Cardiac fibroblast (primary cell): ENCODE measurements around the gene DRICH1.
A peak's percentile ranks its signal among the peaks of the same experiment; 100 is the strongest.

Experiments used
- DNase-seq, 2 donors: peaks; one replicate each; pipeline versions ENCODE4 v3.0.0 to v3.0.0-alpha.2; 2010; ENCODE audit warnings: low read depth in 2 of 2
- H3K4me3 ChIP-seq, 2 donors: replicated peaks in 1 of 2; 1 replicate in 1 of 2; 2 replicates in 1 of 2; pipeline ENCODE4 v1.5.1; 2011; ENCODE audit warnings: low read depth in 2 of 2, low read length in 2 of 2, mild to moderate bottlenecking in 2 of 2, moderate library complexity in 1 of 2
- TF ChIP-seq, protein P1 (sequence below): IDR thresholded peaks from one replicate; pipeline ENCODE4 v1.5.1; 2011; ENCODE audit warnings: low read depth, mild to moderate bottlenecking, low read length, inconsistent platforms

The DRICH1 gene

DNA sequence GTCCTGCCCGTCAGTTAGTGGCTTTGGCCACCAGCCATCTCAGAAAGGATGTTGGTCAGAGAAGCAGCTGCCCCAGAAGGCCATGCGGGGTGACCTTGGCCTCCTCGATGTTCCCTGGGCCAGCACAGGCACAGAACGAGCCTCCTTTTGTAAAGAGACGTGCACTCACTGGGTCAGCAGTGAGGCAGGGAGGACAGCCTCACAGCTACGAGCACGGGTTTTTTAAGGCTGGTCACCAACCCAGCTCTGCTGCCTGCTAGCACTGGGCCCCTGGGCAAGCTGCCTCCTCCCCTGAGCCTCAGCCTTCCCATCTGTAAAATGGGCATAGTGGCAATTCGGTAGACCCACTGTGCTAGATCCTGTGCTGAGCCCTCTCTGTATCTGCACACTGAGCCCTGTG lies 62.8 kb downstream of the DRICH1 start:
- TF ChIP-seq, protein P1, sequence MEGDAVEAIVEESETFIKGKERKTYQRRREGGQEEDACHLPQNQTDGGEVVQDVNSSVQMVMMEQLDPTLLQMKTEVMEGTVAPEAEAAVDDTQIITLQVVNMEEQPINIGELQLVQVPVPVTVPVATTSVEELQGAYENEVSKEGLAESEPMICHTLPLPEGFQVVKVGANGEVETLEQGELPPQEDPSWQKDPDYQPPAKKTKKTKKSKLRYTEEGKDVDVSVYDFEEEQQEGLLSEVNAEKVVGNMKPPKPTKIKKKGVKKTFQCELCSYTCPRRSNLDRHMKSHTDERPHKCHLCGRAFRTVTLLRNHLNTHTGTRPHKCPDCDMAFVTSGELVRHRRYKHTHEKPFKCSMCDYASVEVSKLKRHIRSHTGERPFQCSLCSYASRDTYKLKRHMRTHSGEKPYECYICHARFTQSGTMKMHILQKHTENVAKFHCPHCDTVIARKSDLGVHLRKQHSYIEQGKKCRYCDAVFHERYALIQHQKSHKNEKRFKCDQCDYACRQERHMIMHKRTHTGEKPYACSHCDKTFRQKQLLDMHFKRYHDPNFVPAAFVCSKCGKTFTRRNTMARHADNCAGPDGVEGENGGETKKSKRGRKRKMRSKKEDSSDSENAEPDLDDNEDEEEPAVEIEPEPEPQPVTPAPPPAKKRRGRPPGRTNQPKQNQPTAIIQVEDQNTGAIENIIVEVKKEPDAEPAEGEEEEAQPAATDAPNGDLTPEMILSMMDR = no peak
- H3K4me3 ChIP-seq = no peak overlapping the region
- no peak for DNase-seq

DNA sequence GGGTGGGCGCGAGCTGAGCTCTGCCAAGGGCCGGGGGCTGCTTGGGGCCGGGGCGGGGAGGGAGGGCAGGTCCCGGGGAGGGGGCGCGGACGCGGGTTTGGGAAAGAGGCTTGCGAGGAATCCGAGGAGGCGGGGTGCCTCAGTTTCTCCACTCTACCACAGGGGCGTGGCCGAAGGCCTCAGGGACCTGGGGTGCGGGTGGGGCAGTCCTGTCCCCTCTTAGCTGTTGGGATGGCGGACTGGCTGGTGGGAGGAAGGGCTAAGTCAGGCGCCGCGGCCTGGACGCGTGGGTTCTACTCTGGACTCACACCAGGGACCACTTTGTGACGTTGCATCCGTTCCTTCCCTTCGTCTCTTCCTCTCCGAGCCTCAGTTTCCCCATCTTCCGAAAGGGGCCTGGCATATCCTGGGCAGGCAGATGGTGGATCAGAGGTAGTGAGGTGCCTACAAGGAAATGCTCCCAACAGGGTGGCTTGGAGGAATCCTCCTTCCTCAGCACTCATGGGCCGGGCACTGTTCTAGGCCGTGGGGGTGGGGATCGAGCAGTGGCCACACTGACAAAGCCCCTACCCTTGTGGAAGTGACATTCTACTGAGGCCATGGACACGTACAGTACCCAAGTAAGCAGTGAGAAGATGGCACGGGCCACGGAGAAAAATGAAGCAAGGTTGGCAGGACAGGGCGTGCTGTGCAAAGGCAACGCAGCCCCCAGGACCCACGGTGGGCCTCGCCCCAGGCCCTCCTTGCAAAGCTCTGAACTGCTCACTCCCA lies 65.2 kb downstream of the DRICH1 start:
- no peak overlapping the region for H3K4me3 ChIP-seq
- TF ChIP-seq, protein P1 = no peak
- DNase-seq = no peak

DNA sequence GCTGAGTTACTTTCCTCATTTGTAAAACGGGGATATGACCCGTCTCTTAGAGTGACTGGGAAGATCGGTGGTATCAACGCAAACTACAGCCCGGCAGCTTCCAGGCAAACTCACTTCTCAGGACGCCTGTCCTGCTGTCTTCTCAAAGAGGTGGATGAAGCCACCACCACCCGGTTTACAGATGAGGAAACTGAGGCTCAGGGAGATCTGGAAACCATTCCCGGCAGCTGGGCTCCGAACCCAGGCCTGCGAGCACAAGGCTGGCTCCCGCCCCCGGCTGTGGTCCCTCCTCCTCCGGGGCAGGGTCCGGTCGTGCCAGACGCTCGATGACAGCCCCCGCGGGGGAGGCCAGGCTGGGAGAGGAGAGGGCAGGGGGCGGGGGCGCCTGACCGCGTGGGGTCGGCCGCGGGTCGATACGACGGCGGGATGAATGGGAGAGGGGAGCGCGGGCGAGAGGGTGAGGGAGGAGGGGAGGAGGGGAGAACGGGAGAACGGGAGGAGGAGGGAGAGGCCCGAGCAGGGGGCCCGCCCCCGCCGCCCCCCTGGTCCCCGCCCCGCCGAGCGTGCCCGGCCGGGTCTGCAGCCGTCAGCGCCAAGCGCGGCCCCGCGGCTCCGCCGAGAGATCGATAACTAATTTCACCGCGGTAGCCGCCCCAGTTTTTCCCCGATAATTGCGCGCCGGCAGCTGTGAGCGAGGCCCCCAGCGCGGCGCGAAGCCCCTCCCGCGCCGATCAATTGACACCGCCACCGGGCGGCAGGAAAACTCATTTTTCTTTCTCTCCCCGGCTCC lies 66.0 kb downstream of the DRICH1 start:
- H3K4me3 ChIP-seq = peak overlapping the region in 1 of 2 donors; percentile 26
- TF ChIP-seq, protein P1 = no peak
- no peak for DNase-seq

DNA sequence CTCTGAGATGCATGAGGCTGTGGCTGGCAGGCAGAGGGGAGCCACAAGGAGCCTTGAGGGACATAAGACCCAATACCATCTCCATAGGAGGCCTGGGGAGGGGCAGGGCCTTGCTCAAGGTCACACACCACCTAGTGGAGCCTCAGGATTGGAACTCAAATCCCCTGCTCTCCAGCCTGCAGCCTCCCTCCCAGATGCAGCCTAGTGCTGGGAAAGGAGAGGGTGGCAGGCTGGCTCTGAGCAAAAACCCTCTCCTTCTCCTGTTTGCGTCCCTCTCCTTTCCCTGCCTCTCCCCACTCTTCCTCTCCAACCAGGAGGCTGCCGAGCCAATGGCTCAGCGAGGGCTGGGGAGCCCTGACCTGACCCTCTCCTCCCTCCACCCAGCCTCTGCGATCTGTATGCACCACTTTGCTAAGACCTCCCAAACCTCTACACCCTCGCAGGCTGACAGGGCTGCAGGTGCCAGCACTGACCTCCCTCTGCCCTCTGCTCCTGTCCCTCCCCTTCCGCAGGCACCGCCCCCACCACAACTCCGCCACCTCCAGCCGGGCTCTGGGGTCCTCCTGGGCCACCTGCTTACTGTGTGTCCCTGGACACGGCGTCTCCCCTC lies 66.7 kb downstream of the DRICH1 start:
- H3K4me3 ChIP-seq = no peak overlapping the region
- TF ChIP-seq, protein P1 = peak; percentile 13
- peak; percentile 8 for DNase-seq

DNA sequence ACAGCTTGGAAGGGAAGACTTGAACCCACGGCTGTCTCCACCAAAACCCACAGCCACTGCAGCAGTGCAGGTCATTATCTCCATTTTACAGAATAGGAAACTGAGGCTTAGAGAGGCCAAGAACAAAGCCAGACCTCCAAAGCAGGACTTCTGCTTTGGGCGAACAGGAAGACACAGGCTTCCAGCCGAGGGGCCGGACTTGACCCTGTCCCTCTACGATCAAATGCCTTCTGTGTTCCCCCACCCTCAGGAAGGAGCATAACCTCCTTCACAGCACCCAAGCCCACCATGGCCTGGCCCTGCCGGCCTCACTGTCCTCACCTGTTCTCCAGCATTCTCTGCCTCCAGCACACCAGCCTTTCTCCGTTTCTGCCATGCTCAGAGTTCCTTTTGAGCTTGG lies 67.8 kb downstream of the DRICH1 start:
- TF ChIP-seq, protein P1 = no peak
- no peak for DNase-seq
- H3K4me3 ChIP-seq = no peak overlapping the region

DNA sequence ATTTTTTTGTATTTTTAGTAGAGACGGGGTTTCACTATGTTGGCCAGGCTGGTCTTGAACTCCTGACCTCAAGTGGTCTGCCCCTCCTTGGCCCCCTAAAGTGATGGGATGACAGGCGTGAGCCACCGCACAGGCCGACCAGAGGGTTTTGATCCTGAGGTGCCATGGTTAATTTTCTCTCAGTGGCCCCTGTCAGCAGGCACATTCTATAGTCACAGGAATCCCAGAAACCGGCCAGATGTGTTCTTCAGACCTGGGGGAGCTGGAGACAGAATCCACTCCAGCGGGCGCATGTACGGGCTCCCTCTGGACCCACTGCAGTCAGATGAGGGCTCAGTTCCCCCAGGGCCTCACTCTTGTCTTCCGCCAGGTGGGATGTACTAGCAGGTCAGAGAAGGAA lies 69.0 kb downstream of the DRICH1 start:
- no peak overlapping the region for H3K4me3 ChIP-seq
- TF ChIP-seq, protein P1 = no peak
- DNase-seq = no peak
